Measurements from ENCODE around the gene DOCK9.

Gene DOCK9

DNA sequence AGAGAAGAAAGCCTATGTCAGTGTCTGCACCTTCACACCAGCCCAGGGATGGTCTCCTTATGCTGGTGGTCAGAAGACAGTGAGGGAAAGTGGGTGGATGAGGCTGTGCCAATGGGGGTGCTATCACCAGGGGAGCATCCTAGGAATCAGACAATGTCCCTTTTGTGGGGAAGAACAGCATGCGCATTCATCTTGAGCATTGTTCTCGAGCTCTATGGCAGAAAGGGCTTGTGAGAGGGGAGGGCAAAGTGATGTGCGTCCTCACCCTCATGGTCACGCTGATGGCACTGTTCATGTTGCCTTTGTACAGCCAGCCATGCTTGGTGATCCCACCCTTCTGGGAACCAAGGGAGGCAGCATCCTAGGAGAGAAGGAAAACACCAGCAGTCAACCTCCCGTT, 56.1 kb downstream of the DOCK9 start:
- Histone ChIP-seq H3K27ac (no peak overlapping the region), H3K27me3 (ENCODE audit: insufficient read depth, low read depth, severe bottlenecking) (no peaks in the 10 kb centered on the region), H3K36me3 (peaks cover 6% of the 10 kb centered on the region; the same call in 1 of the 2 replicates), H3K4me3 (ENCODE audit: low read depth, low read length) (no peak overlapping the region), H3K9me3 (ENCODE audit: severe bottlenecking) (no peaks in the 10 kb centered on the region)
- DNase-seq = no peak
- TF ChIP-seq CTCF (IDR thresholded peaks at IDR 0.05; ENCODE audit: low read depth, low read length) = no peak

DNA sequence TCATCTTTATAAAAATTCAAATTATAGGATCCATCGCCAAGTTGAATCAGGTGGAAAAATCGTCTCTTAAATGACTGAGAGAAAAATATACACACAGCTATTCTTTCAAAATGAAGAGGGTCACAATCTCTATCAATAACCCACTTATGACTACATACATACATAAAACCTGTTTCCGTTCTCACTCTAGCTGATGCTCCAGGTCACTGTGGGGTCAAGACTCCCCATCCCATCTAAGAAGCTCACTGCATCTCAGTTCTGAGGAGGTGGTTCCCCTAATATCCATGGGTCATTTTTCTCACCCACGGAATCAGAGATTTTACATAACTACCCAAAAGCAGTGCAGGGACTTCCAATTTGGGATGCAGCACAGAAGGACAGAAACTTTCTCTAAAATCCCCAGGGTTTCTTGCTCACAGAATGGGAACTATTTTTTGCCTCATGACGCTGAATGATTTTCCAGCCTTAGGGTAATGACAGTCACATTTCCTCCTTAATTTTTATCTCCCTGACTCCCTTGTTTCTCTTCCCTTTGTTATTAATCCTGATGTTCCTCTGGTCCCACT, 56.8 kb downstream of the DOCK9 start:
- TF ChIP-seq CTCF (IDR thresholded peaks at IDR 0.05; ENCODE audit: low read depth, low read length) = no peak
- Histone ChIP-seq H3K36me3 (peaks cover 6% of the 10 kb centered on the region; the same call in 1 of the 2 replicates), H3K9me3 (ENCODE audit: severe bottlenecking) (no peaks in the 10 kb centered on the region)

GRCh38 chr13:98919566-98919965, 58.3 kb downstream of the DOCK9 start:
- Histone ChIP-seq H3K27me3 (ENCODE audit: insufficient read depth, low read depth, severe bottlenecking) (no peaks in the 10 kb centered on the region), H3K27ac (peak overlapping the region; percentile 63), H3K36me3 (peaks cover 11% of the 10 kb centered on the region), H3K9me3 (ENCODE audit: severe bottlenecking) (no peaks in the 10 kb centered on the region), H3K4me3 (ENCODE audit: low read depth, low read length) (no peak overlapping the region)
- no peak for TF ChIP-seq CTCF (IDR thresholded peaks at IDR 0.05; ENCODE audit: low read depth, low read length)
- DNase-seq = peak; percentile 76

More for the DNA sequence above, 56.8 kb downstream of the DOCK9 start:
- Histone ChIP-seq H3K27me3 (ENCODE audit: insufficient read depth, low read depth, severe bottlenecking) (no peaks in the 10 kb centered on the region), H3K4me3 (ENCODE audit: low read depth, low read length) (no peak overlapping the region), H3K27ac (no peak overlapping the region)
- DNase-seq = no peak

DNA sequence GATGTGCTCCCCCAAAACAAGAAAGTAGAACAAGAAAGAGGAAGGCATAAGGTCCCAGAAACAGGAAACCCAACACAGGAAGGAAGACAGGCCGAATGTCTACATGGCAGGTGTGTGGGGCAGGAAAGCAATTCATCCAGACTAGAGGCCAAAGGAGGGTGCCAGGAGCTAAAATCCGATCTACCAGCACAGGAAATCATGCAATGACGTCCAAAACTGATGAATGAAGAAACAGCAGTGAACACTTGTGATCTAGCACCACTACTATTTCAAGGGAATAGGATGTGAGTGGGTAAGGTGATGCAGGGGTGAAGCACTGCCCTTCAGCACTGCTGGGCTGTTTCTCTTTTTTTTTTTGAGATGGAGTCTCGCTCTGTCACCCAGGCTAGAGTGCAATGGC, 59.1 kb downstream of the DOCK9 start:
- TF ChIP-seq CTCF (IDR thresholded peaks at IDR 0.05; ENCODE audit: low read depth, low read length) = no peak
- H3K9me3 ChIP-seq (ENCODE audit: severe bottlenecking) = no peaks in the 10 kb centered on the region
- no peaks in the 10 kb centered on the region for H3K27me3 ChIP-seq (ENCODE audit: insufficient read depth, low read depth, severe bottlenecking)
- H3K27ac ChIP-seq = peak overlapping the region; percentile 63
- peaks cover 18% of the 10 kb centered on the region for H3K36me3 ChIP-seq
- no peak overlapping the region for H3K4me3 ChIP-seq (ENCODE audit: low read depth, low read length)
- DNase-seq = no peak

- Histone ChIP-seq H3K36me3 (peaks cover 18% of the 10 kb centered on the region), H3K27me3 (ENCODE audit: insufficient read depth, low read depth, severe bottlenecking) (no peaks in the 10 kb centered on the region), H3K27ac (no peak overlapping the region), H3K4me3 (ENCODE audit: low read depth, low read length) (no peak overlapping the region), H3K9me3 (ENCODE audit: severe bottlenecking) (no peaks in the 10 kb centered on the region)
- no peak for DNase-seq
- no peak for TF ChIP-seq CTCF (IDR thresholded peaks at IDR 0.05; ENCODE audit: low read depth, low read length)
These were observed 60.7 kb downstream of the DOCK9 start for GRCh38 chr13:98917116-98917515.

DNA sequence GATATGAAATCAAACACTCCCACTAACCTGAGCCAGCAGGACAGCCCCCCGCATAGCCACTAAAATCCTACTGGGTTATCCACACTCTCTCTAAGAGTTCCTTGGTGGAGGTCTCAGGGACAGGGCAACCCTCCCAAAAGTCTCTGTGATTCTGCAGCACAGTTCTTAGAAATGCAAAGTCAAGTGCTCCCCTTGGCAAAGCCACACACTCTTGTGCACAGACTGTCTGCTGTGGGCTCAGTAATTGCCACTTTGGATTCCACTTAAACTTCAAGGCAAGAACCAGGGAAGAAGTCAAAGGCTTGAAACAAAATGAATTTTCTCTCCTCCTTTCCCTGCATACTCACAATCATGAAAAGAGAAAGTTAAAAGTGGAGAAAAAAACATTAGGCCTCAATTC, 61.5 kb downstream of the DOCK9 start:
- peaks cover 18% of the 10 kb centered on the region for H3K36me3 ChIP-seq
- no peak overlapping the region for H3K4me3 ChIP-seq (ENCODE audit: low read depth, low read length)
- H3K9me3 ChIP-seq (ENCODE audit: severe bottlenecking) = no peaks in the 10 kb centered on the region
- no peak for DNase-seq
- no peak for TF ChIP-seq CTCF (IDR thresholded peaks at IDR 0.05; ENCODE audit: low read depth, low read length)
- H3K27me3 ChIP-seq (ENCODE audit: insufficient read depth, low read depth, severe bottlenecking) = no peaks in the 10 kb centered on the region
- no peak overlapping the region for H3K27ac ChIP-seq
